Thyroid gland (tissue), 4 donors: Measurements from ENCODE around the gene SEMA3D.

Experiments used
- POLR2A ChIP-seq, 2 donors: fragments of 450-650 bp; IDR thresholded peaks; one replicate each; pipeline ENCODE4 v1.6.1; 2017; ENCODE audit warnings: antibody characterized with exemption in 2 of 2, mild to moderate bottlenecking in 2 of 2, moderate library complexity in 1 of 2
- TF ChIP-seq, protein P1 (sequence below), 6 experiments: fragments of 200-600 bp in 3 of 6; fragments of 450-650 bp in 3 of 6; sonication (generic) in 3 of 6; IDR thresholded peaks; one replicate each; pipeline ENCODE4 v1.5.1; 2016 to 2019; ENCODE audit warnings: antibody characterized with exemption in 6 of 6, mild to moderate bottlenecking in 2 of 6, inconsistent platforms in 1 of 6, moderate library complexity in 1 of 6

DNA sequence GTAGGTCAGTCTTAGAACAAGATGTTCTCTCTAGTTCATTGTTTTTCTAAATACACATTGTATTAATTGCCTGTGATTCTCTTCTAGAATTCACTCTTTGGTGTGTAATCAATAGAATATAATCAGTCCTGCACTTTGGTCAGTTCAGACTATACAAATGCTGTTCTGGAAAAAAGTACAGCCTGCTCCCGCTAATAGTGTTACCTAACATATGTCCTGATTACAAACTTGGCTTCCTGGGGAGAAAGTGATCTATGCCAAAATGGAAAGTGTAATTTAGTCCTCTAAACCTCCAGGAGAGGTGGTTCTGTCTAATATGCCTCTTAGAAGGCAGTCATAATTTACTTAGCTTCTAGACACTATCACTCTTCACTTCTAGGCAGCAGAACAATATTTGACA lies 215.5 kb downstream of the SEMA3D start:
- no peak for TF ChIP-seq POLR2A (IDR thresholded peaks at IDR 0.05)
- TF ChIP-seq, protein P1, sequence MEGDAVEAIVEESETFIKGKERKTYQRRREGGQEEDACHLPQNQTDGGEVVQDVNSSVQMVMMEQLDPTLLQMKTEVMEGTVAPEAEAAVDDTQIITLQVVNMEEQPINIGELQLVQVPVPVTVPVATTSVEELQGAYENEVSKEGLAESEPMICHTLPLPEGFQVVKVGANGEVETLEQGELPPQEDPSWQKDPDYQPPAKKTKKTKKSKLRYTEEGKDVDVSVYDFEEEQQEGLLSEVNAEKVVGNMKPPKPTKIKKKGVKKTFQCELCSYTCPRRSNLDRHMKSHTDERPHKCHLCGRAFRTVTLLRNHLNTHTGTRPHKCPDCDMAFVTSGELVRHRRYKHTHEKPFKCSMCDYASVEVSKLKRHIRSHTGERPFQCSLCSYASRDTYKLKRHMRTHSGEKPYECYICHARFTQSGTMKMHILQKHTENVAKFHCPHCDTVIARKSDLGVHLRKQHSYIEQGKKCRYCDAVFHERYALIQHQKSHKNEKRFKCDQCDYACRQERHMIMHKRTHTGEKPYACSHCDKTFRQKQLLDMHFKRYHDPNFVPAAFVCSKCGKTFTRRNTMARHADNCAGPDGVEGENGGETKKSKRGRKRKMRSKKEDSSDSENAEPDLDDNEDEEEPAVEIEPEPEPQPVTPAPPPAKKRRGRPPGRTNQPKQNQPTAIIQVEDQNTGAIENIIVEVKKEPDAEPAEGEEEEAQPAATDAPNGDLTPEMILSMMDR (IDR thresholded peaks at IDR 0.05), result no peak
